Measurements from ENCODE around the gene LHX3. TPM values are rescaled to one million over a fixed set of nuclear protein-coding genes. Genes with fewer than 3 reads are reported as not detected.

LHX3 gene
- total and polyA plus RNA-seq, 2 of the 4 experiments (the other 2 are of a cell fraction) = not detected

DNA sequence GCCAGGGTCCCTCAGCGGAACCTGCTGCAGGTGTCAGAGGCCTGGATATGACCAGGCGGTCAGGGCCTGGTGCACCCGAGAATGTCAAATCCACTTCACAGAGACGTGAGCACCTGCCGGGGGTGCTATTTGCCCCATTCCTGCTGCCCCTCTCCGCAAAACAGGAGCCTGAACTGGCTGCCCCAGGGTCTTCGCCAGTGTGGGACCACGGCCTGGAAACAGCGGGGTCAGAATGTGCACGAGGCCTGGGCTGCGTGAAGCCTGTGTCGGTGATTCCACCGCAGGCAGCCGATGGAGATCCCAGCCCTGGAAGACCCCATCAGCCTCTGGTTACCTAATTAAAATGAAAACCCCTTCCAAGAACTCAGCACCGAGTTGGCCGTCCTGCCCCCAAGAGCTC is 45.1 kb downstream of the LHX3 start:
- Histone ChIP-seq H3K23ac (ENCODE audit: low read depth, low read length) (no peak overlapping the region), H3K27me3 (ENCODE audit: control insufficient read depth, insufficient read depth, low read length) (peaks cover 70% of the 10 kb centered on the region), H3K4me1 (ENCODE audit: control insufficient read depth, insufficient read depth, low read length) (no peaks in the 10 kb centered on the region), H2BK120ac (ENCODE audit: low read depth, low read length) (no peak overlapping the region), H3K4me3 (ENCODE audit: insufficient read depth, low read depth, low read length) (no peak overlapping the region), H3K9ac (ENCODE audit: low read depth, low read length) (no peak overlapping the region), H2BK20ac (ENCODE audit: low read depth, low read length) (no peak overlapping the region), H3K9me3 (ENCODE audit: control insufficient read depth, insufficient read depth, low read length) (0 out of 2 replicates have a peak, but pooled peaks cover 3% of the 10 kb centered on the region), H3K27ac (ENCODE audit: insufficient read depth, low read length) (no peak overlapping the region), H2BK5ac (ENCODE audit: low read depth, low read length, poor library complexity, severe bottlenecking) (no peak overlapping the region), H3K79me1 (ENCODE audit: low read depth in 1 of 2, low read length in 2 of 2) (no peaks in the 10 kb centered on the region), H4K91ac (ENCODE audit: insufficient read depth, low read depth, low read length) (no peak overlapping the region), H4K20me1 (ENCODE audit: insufficient read depth, low read length) (no peaks in the 10 kb centered on the region), H3K56ac (ENCODE audit: extremely low read depth, insufficient read depth, low read length) (no peak overlapping the region), H3K36me3 (ENCODE audit: control insufficient read depth, insufficient read depth, low read length) (no peaks in the 10 kb centered on the region), H2AK9ac (replicated peaks; ENCODE audit: low read depth, low read length, poor library complexity) (no peak overlapping the region), H3K4ac (ENCODE audit: low read depth, low read length) (no peak overlapping the region), H4K8ac (ENCODE audit: low read depth in 2 of 2, low read length in 2 of 2) (no peak overlapping the region), H4K5ac (ENCODE audit: low read depth, low read length) (no peak overlapping the region), H3K9me1 (ENCODE audit: insufficient read depth, low read length) (no peaks in the 10 kb centered on the region), H3K18ac (ENCODE audit: low read depth, low read length) (no peak overlapping the region), H2BK15ac (ENCODE audit: low read depth, low read length) (no peak overlapping the region), H2AK5ac (ENCODE audit: low read depth, low read length) (no peak overlapping the region), H3K4me2 (ENCODE audit: low read depth, low read length) (no peak overlapping the region), H2AFZ (replicated peaks; ENCODE audit: low read length, poor library complexity) (no peak overlapping the region), H3K14ac (replicated peaks; ENCODE audit: low read depth, low read length) (no peak overlapping the region)
- dilution Hi-C loops (cut with HindIII; ENCODE audit: low sequenced_read_pairs, unreplicated experiment) = no loop called here
- TF ChIP-seq, protein P1, sequence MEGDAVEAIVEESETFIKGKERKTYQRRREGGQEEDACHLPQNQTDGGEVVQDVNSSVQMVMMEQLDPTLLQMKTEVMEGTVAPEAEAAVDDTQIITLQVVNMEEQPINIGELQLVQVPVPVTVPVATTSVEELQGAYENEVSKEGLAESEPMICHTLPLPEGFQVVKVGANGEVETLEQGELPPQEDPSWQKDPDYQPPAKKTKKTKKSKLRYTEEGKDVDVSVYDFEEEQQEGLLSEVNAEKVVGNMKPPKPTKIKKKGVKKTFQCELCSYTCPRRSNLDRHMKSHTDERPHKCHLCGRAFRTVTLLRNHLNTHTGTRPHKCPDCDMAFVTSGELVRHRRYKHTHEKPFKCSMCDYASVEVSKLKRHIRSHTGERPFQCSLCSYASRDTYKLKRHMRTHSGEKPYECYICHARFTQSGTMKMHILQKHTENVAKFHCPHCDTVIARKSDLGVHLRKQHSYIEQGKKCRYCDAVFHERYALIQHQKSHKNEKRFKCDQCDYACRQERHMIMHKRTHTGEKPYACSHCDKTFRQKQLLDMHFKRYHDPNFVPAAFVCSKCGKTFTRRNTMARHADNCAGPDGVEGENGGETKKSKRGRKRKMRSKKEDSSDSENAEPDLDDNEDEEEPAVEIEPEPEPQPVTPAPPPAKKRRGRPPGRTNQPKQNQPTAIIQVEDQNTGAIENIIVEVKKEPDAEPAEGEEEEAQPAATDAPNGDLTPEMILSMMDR (conservative IDR thresholded peaks at IDR 0.05; ENCODE audit: low read depth, low read length) = no peak
- TF ChIP-seq POLR2A (IDR thresholded peaks at IDR 0.05; ENCODE audit: low read depth, low read length) (no peak), NFE2L2 (IDR thresholded peaks at IDR 0.05; ENCODE audit: low read depth, low read length) (no peak), SMC3 (IDR thresholded peaks at IDR 0.05; ENCODE audit: low read depth, low read length) (no peak), FOS (IDR thresholded peaks at IDR 0.05; ENCODE audit: low read depth, low read length) (no peak), CEBPB (IDR thresholded peaks at IDR 0.05; ENCODE audit: low read depth, low read length) (no peak), MAFK (IDR thresholded peaks at IDR 0.05; ENCODE audit: low read depth, low read length) (no peak), CHD1 (IDR thresholded peaks at IDR 0.05; ENCODE audit: low read depth, low read length) (no peak), BHLHE40 (IDR thresholded peaks at IDR 0.05; ENCODE audit: low read depth, low read length) (no peak), RCOR1 (IDR thresholded peaks at IDR 0.05; ENCODE audit: insufficient replicate concordance, low read length) (no peak), MXI1 (IDR thresholded peaks at IDR 0.05; ENCODE audit: borderline replicate concordance, low read depth, low read length) (no peak), MAZ (IDR thresholded peaks at IDR 0.05; ENCODE audit: borderline replicate concordance, low read depth, low read length) (no peak), RFX5 (IDR thresholded peaks at IDR 0.05; ENCODE audit: low read depth, low read length) (no peak), RAD21 (IDR thresholded peaks at IDR 0.05; ENCODE audit: low read length) (no peak)
- TF ChIP-seq, protein P2, sequence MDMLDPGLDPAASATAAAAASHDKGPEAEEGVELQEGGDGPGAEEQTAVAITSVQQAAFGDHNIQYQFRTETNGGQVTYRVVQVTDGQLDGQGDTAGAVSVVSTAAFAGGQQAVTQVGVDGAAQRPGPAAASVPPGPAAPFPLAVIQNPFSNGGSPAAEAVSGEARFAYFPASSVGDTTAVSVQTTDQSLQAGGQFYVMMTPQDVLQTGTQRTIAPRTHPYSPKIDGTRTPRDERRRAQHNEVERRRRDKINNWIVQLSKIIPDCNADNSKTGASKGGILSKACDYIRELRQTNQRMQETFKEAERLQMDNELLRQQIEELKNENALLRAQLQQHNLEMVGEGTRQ (IDR thresholded peaks at IDR 0.05; ENCODE audit: low read depth, low read length) = no peak
- TF ChIP-seq, protein P3, sequence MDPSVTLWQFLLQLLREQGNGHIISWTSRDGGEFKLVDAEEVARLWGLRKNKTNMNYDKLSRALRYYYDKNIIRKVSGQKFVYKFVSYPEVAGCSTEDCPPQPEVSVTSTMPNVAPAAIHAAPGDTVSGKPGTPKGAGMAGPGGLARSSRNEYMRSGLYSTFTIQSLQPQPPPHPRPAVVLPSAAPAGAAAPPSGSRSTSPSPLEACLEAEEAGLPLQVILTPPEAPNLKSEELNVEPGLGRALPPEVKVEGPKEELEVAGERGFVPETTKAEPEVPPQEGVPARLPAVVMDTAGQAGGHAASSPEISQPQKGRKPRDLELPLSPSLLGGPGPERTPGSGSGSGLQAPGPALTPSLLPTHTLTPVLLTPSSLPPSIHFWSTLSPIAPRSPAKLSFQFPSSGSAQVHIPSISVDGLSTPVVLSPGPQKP (IDR thresholded peaks at IDR 0.05; ENCODE audit: borderline replicate concordance, low read depth, low read length) = no peak
- no TSS peak for BruUV-seq (replicated peaks)
- DNase-seq (no peak), ATAC-seq (ENCODE audit: low read depth) (no peak)
- CTCF ChIA-PET = no interaction called here
- POLR2A ChIA-PET (ENCODE audit: unreplicated experiment) = no interaction called here
- in situ Hi-C loops (cut with MboI; ENCODE audit: low sequenced_read_pairs) = loop anchor here (10.0 kb wide), 1 partner anchor 115 kb away; no protein-coding TSS in a partner anchor
- WGBS, 2 experiments (ENCODE audit: extremely low coverage in 2 of 2, insufficient read length in 1 of 2) = 85% methylated on average over 8 of the region's 16 CpGs; no CpG with 5 or more reads in 1 of the 2 experiments
- intact Hi-C loops (cut with micrococcal nuclease) = no loop called here

Measured in IMR-90 (cell line).